DND-41 (cell line): ENCODE results near the gene SPSB3.

Experiments used
- ATAC-seq: fragments of 200-7000 bp; cut with Tn5 transposase; 3 replicates; pipeline ENCODE4 v1.9.1; 2021; ENCODE audit warnings: low read depth; ENCODE audit not compliant: insufficient read depth
- DNase-seq: peaks from one replicate; pipeline ENCODE4 v3.0.0-alpha.2; 2020
- H2AFZ ChIP-seq: 2 replicates; pipeline ENCODE4 v1.6.0; 2012; ENCODE audit warnings: low read depth, low read length
- H3K27ac ChIP-seq: 2 replicates; pipeline ENCODE4 v1.5.1; 2012; ENCODE audit warnings: low read length, inconsistent platforms
- H3K27me3 ChIP-seq: fragments of 200-600 bp; sonication (generic); 2 replicates; pipeline ENCODE4 v1.6.0; 2012; ENCODE audit warnings: low read length, mild to moderate bottlenecking, inconsistent platforms; ENCODE audit not compliant: insufficient read depth, poor library complexity
- H3K36me3 ChIP-seq: 2 replicates; pipeline ENCODE4 v1.5.1; 2012; ENCODE audit warnings: low read length, inconsistent platforms; ENCODE audit not compliant: insufficient read depth
- H3K4me1 ChIP-seq: 2 replicates; pipeline ENCODE4 v1.5.1; 2012; ENCODE audit warnings: mild to moderate bottlenecking, low read length; ENCODE audit not compliant: insufficient read depth
- H3K4me2 ChIP-seq: 2 replicates; pipeline ENCODE4 v1.6.0; 2012; ENCODE audit warnings: mild to moderate bottlenecking, moderate library complexity, low read length, inconsistent platforms; ENCODE audit not compliant: insufficient read depth
- H3K4me3 ChIP-seq, 2 experiments: fragments of 200-600 bp in 1 of 2; shearing (Covaris generic) in 1 of 2; 2 replicates each; pipeline ENCODE4 v1.5.1; 2012 to 2016; ENCODE audit warnings: inconsistent platforms in 2 of 2, low read length in 2 of 2, mild to moderate bottlenecking in 2 of 2, low read depth in 1 of 2, moderate library complexity in 1 of 2
- H3K79me2 ChIP-seq: 2 replicates; pipeline ENCODE4 v1.6.0; 2012; ENCODE audit warnings: low read length, inconsistent platforms; ENCODE audit not compliant: insufficient read depth
- H3K9ac ChIP-seq: 2 replicates; pipeline ENCODE4 v1.6.0; 2012; ENCODE audit warnings: low read depth, mild to moderate bottlenecking, inconsistent platforms, low read length, moderate library complexity
- H3K9me3 ChIP-seq: 2 replicates; pipeline ENCODE4 v1.5.1; 2012; ENCODE audit warnings: low read length, moderate library complexity, mild to moderate bottlenecking, inconsistent platforms; ENCODE audit not compliant: insufficient read depth, severe bottlenecking
- H4K20me1 ChIP-seq: 2 replicates; pipeline ENCODE4 v1.6.0; 2012; ENCODE audit warnings: low read length; ENCODE audit not compliant: insufficient read depth
- EZH2 ChIP-seq: IDR thresholded peaks from 3 replicates; pipeline ENCODE4 v1.6.1; 2012; ENCODE audit warnings: borderline replicate concordance, low read depth, mild to moderate bottlenecking, moderate library complexity, low read length, inconsistent platforms; ENCODE audit not compliant: severe bottlenecking
- TF ChIP-seq, protein P1 (sequence below): IDR thresholded peaks from 2 replicates; pipeline ENCODE4 v1.5.1; 2012; ENCODE audit warnings: borderline replicate concordance, low read length, moderate library complexity, mild to moderate bottlenecking; ENCODE audit not compliant: poor library complexity, severe bottlenecking; ENCODE audit errors: extremely low read depth

Gene SPSB3

DNA sequence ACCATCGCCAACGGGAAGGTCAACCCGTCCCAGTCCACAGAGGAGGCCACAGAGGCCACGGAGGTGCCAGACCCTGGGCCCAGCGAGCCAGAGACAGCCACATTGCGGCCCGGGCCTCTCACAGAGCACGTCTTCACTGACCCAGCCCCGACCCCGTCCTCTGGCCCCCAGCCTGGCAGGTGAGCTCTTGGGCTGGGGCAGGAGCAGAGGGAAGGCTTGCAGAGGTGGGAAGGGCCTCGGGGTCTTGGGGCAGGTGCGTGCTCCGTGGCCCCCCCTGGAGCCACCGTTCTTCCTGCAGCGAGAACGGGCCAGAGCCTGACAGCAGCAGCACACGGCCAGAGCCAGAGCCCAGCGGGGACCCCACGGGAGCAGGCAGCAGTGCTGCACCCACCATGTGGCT, 16.1 kb downstream of the SPSB3 start:
- DNase-seq, result no peak
- peaks cover 89% of the 10 kb centered on the region for H3K36me3 ChIP-seq
- TF ChIP-seq EZH2, result no peak
- TF ChIP-seq, protein P1, sequence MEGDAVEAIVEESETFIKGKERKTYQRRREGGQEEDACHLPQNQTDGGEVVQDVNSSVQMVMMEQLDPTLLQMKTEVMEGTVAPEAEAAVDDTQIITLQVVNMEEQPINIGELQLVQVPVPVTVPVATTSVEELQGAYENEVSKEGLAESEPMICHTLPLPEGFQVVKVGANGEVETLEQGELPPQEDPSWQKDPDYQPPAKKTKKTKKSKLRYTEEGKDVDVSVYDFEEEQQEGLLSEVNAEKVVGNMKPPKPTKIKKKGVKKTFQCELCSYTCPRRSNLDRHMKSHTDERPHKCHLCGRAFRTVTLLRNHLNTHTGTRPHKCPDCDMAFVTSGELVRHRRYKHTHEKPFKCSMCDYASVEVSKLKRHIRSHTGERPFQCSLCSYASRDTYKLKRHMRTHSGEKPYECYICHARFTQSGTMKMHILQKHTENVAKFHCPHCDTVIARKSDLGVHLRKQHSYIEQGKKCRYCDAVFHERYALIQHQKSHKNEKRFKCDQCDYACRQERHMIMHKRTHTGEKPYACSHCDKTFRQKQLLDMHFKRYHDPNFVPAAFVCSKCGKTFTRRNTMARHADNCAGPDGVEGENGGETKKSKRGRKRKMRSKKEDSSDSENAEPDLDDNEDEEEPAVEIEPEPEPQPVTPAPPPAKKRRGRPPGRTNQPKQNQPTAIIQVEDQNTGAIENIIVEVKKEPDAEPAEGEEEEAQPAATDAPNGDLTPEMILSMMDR, result no peak
- H2AFZ ChIP-seq, result no peak overlapping the region
- no peak overlapping the region for H3K27ac ChIP-seq
- ATAC-seq, result no peak
- H3K27me3 ChIP-seq, result no peaks in the 10 kb centered on the region
- H3K4me1 ChIP-seq, result peaks cover under 1% of the 10 kb centered on the region; the same call in 1 of the 2 replicates
- no peaks in the 10 kb centered on the region for H3K79me2 ChIP-seq
- H3K4me2 ChIP-seq, result no peak overlapping the region
- peaks cover 14% of the 10 kb centered on the region; the same call in 1 of the 2 replicates for H4K20me1 ChIP-seq
- H3K9me3 ChIP-seq, result no peaks in the 10 kb centered on the region
- no peak overlapping the region for H3K4me3 ChIP-seq
- H3K9ac ChIP-seq, result no peak overlapping the region

DNA sequence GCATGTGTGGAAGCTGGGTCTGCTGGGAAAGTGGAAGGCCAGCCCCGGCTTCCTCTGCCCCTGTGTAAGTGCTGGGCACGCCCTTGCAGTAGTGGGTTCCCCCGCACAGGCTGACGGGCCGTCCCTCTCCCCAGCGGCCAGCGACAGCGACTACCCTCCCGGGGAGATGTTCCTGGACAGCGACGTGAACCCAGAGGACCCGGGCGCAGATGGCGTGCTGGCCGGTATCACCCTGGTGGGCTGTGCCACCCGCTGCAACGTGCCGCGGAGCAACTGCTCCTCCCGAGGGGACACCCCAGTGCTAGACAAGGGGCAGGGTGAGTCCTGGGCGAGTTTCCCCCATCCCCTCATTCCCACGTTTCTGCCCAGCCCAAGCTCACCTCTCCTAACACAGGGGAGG, 16.5 kb downstream of the SPSB3 start:
- Histone ChIP-seq H3K9ac (no peak overlapping the region), H3K79me2 (no peaks in the 10 kb centered on the region)

DNA sequence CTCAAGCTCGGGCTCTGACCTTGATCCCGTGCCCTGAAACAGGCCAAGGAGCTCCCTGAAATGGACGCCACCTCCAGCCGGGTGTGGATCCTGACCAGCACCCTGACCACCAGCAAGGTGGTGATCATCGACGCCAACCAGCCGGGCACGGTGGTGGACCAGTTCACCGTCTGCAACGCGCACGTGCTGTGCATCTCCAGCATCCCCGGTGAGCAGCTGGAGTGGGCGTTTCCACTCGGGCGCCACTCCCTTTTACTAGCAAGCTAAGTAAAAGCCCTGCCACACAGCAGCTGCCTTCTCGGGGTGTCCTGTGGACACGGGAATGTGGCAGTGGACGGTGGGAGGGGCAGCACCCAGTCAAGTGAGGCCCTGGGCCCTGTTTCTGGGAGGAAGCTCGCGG, 17.4 kb downstream of the SPSB3 start:
- no peak for ATAC-seq
- Histone ChIP-seq H3K4me2 (no peak overlapping the region), H3K79me2 (no peaks in the 10 kb centered on the region), H3K9me3 (no peaks in the 10 kb centered on the region), H3K9ac (no peak overlapping the region), H3K4me1 (no peaks in the 10 kb centered on the region), H3K27ac (no peak overlapping the region), H3K27me3 (no peaks in the 10 kb centered on the region), H3K4me3 (no peak overlapping the region), H3K36me3 (peaks cover 94% of the 10 kb centered on the region), H2AFZ (no peak overlapping the region), H4K20me1 (peaks cover 8% of the 10 kb centered on the region; the same call in 1 of the 2 replicates)
- TF ChIP-seq EZH2, result no peak
- TF ChIP-seq, protein P1, result no peak
- DNase-seq, result no peak

More for the DNA sequence above, 16.5 kb downstream of the SPSB3 start:
- Histone ChIP-seq H2AFZ (no peak overlapping the region), H4K20me1 (peaks cover 14% of the 10 kb centered on the region; the same call in 1 of the 2 replicates), H3K9me3 (no peaks in the 10 kb centered on the region), H3K27me3 (no peaks in the 10 kb centered on the region), H3K4me3 (no peak overlapping the region), H3K4me1 (no peaks in the 10 kb centered on the region; the same call in 1 of the 2 replicates), H3K36me3 (peaks cover 93% of the 10 kb centered on the region), H3K27ac (no peak overlapping the region), H3K4me2 (no peak overlapping the region)
- no peak for ATAC-seq
- no peak for TF ChIP-seq EZH2
- TF ChIP-seq, protein P1, result no peak
- no peak for DNase-seq
